GM06990 (cell line): ENCODE results near the gene LMO3.

ENCODE experiments used
- DNase-seq: peaks from one replicate; pipeline ENCODE4 v3.0.0-alpha.2; 2011; ENCODE audit not compliant: insufficient read length; ENCODE audit errors: extremely low read depth
- H3K27me3 ChIP-seq: replicated peaks from 2 replicates; pipeline ENCODE4 v1.6.0; 2011; ENCODE audit warnings: low read length; ENCODE audit not compliant: control insufficient read depth, insufficient read depth
- H3K36me3 ChIP-seq: 2 replicates; pipeline ENCODE4 v1.5.1; 2011; ENCODE audit warnings: low read length; ENCODE audit not compliant: control insufficient read depth, insufficient read depth
- H3K4me3 ChIP-seq: replicated peaks from 2 replicates; pipeline ENCODE4 v1.5.1; 2011; ENCODE audit warnings: low read depth, mild to moderate bottlenecking, control low read depth, low read length
- CTCF ChIP-seq: IDR thresholded peaks from 2 replicates; pipeline ENCODE4 v1.5.1; 2011; ENCODE audit warnings: low read length, control low read depth, mild to moderate bottlenecking, inconsistent platforms; ENCODE audit not compliant: insufficient read depth, poor library complexity, severe bottlenecking

LMO3 gene

GRCh38 chr12:16587110-16587453 lies 18.9 kb downstream of the LMO3 start:
- DNase-seq, result no peak
- no peaks in the 10 kb centered on the region for H3K36me3 ChIP-seq
- no peaks in the 10 kb centered on the region for H3K27me3 ChIP-seq
- no peak overlapping the region for H3K4me3 ChIP-seq
- TF ChIP-seq CTCF, result no peak

GRCh38 chr12:16586350-16587109 lies 19.4 kb downstream of the LMO3 start:
- no peaks in the 10 kb centered on the region for H3K36me3 ChIP-seq
- TF ChIP-seq CTCF, result no peak
- H3K27me3 ChIP-seq, result no peaks in the 10 kb centered on the region
- DNase-seq, result no peak
- H3K4me3 ChIP-seq, result no peak overlapping the region

GRCh38 chr12:16585781-16586180 lies 20.2 kb downstream of the LMO3 start:
- TF ChIP-seq CTCF, result no peak
- no peak for DNase-seq
- no peak overlapping the region for H3K4me3 ChIP-seq

GRCh38 chr12:16583969-16584745 lies 21.8 kb downstream of the LMO3 start:
- TF ChIP-seq CTCF, result no peak
- Histone ChIP-seq H3K4me3 (no peak overlapping the region), H3K27me3 (no peaks in the 10 kb centered on the region), H3K36me3 (no peaks in the 10 kb centered on the region)
- DNase-seq, result no peak

More at GRCh38 chr12:16585781-16586180, 20.2 kb downstream of the LMO3 start:
- Histone ChIP-seq H3K27me3 (no peaks in the 10 kb centered on the region), H3K36me3 (no peaks in the 10 kb centered on the region)

GRCh38 chr12:16581416-16581815 lies 24.5 kb downstream of the LMO3 start:
- TF ChIP-seq CTCF, result no peak
- DNase-seq, result no peak
- Histone ChIP-seq H3K4me3 (no peak overlapping the region), H3K36me3 (no peaks in the 10 kb centered on the region), H3K27me3 (no peaks in the 10 kb centered on the region)
